Spleen (tissue), 3 donors: Measurements from ENCODE around the gene INPP1.

ENCODE experiments used
- POLR2A ChIP-seq, 3 donors: fragments of 450-650 bp; IDR thresholded peaks; one replicate each; pipeline ENCODE4 v1.5.1; 2017; ENCODE audit warnings: antibody characterized with exemption in 3 of 3, mild to moderate bottlenecking in 1 of 3
- POLR2AphosphoS5 ChIP-seq, 3 donors: sonication (generic); formaldehyde crosslinking; IDR thresholded peaks; one replicate each; pipeline ENCODE4 v1.5.1; 2017; ENCODE audit warnings: antibody characterized with exemption in 3 of 3

DNA sequence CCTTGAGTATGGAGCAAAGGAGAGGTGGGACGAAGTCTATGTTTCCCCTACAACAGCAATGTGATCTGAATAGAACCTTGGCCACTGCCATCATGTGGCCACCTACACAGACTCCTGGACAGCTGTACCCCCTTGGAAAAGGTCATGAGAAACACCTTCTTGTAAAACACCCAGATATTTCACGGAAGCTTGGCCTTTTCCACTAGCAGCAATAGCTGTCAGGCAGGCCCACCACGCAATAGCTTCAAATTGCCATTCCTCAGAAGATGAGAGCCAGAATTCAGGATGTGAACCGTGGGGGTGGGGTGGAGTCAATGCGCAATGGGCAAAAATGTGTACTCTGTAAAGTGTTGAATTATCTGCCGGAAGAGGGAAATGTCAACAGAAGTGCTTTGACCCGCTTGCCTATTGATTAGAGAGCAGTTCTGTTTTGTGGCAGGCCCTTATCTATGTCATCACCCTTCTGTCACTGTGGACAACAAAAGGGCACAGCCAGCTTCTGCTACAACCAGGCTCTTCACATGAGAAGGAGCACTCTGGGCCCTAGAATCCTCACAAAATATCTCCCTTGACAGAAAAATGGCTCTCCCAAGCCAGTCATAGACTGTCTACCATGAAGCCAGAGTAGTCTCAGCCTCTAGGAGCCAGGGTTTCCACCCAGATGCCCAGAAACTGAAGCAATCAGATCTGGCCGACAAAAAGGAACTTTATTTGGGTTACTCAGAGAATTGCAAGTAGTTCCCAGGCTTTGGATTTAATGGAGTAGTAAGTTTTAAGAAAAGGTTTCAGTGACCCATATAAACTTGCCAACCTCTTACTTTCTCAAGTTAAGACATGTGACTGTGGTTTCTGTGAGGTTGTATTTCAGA, 9.5 kb downstream of the INPP1 start:
- no peak for TF ChIP-seq POLR2AphosphoS5 (IDR thresholded peaks at IDR 0.05)
- TF ChIP-seq POLR2A (IDR thresholded peaks at IDR 0.05): no peak
